HG03060 (cell line): ENCODE data around the gene EN2.
"Not testable (repeated sequence)": the region's sequence is repeated elsewhere in the genome, so short reads cannot be mapped to it uniquely, and the experiment has no call there.

ENCODE experiments used
- ATAC-seq: cut with Tn5 transposase; IDR thresholded peaks from one replicate; pipeline ENCODE4 v1.9.1; 2021; ENCODE audit warnings: low read depth, moderate number of reproducible peaks; ENCODE audit not compliant: unreplicated experiment

The EN2 gene

DNA sequence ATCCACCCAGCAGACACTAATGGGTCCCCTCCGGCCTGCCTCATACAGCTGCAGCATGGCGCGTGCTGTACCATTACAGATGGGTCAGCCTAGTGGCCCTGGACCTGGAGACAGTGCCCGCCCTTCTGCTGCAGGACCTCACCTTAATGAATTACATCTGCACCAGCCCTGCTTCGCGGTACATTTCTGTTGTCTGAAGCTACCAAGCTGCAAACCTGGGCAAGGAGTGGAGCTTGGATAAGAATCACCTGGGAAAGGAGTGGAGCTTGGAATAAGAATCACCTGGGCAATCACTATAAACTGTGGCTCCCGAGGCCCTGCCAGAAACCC lies 33.0 kb upstream of the EN2 start:
- no peak for ATAC-seq

DNA sequence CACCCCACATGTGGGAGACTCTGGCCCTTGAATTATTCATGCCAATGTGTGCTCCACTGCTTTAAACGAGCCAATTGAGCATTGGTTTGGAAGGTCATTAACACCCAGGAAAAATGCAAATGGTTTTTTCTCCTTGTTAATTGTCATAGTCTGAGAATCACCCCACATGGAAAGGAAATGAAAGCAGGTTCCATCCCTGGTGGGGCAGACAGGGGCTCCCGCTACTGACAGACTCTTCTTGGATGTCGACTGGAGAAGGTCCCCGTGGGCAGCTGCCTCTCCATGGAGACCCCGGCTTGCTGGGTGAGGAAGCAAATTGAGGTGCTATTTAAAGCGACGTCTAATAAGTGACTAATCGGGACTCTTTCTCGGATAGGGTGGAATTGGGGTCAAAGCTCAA lies 32.0 kb upstream of the EN2 start:
- no peak for ATAC-seq

DNA sequence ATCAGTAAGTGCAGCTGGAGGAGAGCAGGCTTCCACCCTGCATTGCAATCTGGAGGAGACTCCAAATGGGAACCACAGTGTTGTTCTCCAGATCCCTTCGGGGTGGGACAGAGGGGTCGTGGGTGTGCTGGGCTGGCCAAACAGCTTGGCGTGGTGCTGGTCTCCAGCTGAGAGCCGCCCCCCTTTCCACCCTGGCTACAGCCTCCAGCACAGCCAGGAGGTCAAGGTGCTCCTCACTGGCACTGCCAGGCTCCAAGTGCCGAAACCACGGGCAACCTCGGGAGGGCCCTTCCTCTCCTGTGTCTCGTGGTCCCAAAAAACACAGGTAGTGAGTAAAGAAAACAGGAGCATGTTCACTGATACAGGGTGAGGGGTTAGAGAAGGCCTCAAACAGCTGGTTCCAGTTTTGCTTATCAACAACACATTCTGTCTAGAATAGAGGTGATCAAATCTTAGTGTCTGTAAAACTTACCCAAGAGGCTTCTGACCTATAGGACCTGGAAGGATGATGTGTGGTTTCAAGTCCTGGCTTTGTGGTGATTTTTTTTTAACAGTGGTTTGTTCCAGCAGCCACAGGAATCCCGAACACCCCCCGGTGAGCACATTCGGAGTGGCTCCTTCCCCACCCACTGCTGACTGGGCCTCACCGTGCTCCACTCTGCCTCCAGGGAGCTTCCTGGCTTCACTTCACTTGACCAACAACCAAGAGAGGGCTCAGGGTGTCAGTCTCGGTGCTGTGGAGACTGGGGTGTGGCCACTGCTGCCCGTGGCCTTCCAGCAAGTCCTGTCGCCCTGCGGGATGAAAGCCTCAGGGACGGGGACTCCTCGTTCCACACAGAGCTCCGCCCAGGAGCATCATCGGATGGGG lies 31.2 kb upstream of the EN2 start:
- ATAC-seq = no peak

DNA sequence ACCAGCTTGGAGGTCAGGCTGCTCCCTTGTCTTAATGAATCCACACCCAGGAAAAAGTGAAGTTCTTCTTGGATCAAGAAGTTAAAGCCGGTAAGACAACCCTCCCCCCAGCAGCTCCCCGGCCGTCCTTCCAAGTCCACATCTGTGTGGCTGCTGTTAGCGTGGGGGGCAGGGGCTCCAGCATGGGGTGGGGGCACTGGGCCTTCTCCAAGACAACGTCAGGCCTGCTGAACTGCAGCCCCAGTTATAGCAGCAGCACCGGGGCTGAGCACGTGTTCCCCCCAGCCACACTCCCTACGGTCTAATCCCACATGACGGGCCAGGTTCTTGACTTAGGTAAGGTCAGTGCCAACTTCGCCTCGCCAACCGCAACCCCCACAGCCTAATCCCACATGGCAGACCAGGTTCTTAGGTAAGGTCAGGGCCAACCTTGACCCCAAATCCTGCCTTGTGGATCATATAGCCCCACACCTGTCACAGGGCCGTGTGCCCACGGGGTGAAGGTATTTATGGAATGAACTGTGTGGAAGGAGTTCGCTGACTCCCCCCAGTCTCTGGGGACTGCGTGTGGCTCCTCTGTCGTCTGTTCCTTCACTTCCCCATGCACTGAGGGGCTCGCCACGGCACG lies 30.4 kb upstream of the EN2 start:
- ATAC-seq = no peak

DNA sequence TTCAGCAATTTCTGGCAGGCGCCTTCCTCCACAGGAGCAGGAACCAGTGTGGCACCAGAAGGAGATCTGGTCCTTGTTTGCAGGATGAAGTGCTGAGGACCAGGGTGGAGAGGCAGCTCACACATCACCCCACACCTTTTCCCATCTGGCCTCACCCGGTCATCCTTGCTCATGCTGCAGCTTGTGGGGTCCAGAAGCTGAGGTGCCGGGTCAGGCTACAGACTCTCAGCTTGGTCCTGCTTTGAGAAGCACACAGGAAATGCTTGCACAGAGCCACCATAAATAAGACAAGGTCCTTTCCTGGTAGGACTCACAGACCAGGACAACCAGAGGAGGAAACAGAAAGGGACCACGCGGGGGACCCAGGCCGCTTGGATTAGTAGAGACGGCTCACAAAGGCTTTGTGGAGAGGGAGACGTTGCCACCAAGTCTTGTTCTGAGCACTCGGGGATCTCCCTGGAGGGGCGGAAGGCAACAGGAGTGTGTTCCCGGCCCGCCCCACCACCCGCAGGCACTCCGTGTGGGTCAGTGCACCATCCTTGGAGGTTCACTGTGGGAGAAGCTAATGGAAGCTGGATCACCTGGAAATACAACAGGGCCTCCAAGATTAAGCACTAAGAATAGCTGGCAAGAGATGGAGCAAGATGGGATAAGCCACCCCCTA lies 29.6 kb upstream of the EN2 start:
- ATAC-seq = no peak

DNA sequence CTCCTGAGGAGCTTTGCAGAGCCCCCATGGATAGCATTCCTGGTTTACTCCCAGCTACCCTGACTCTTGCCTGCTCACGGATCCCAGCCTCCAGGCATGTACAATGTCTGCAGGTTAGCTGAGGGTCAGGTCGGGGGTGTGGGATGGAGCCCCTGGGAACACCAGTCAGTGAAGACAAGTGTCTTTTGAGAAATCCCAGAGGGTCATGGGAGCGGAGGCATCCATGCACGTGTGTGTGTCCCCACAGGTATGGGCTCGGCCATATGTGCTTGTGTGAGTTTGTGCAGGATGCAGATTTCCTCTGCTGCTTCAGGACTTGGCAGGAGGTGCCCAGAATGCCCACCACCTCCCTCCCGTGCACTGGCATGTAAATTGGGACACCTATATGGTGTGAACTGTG lies 28.3 kb upstream of the EN2 start:
- no peak for ATAC-seq

DNA sequence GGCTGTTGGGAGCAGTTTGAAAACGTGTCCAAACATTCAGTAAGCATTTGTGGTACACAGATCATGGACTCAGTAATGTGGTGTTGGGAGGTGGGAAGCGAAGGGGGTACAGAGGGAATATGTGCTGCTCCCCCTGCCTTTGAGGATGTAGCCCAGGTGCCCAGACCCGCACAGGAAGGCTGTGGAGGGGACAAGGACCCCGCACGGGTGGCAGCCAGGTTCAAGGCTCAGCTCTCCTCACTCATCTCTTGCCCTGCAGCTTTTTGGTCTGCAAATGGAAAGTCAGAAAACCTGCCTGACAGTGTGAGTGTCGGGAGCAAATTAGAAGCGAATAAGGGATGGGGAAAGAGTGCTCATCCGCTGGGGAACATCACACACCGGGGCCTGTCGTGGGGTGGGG lies 27.3 kb upstream of the EN2 start:
- no peak for ATAC-seq

DNA sequence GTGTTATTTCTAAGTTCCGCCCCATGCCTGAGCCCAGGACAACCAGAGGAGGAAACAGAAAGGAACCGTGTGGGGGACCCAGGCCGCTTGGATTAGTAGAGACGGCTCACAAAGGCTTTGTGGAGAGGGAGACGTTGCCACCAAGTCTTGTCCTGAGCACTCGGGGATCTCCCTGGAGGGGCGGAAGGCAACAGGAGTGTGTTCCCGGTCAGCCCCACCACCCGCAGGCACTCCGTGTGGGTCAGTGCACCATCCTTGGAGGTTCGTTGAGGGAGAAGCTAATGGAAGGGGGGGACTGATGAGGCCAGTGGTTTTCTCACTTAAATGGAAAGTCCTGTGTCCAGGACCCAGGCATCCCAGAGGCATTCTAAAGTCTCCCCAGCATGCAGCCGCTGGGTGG lies 26.7 kb upstream of the EN2 start:
- ATAC-seq = no peak

DNA sequence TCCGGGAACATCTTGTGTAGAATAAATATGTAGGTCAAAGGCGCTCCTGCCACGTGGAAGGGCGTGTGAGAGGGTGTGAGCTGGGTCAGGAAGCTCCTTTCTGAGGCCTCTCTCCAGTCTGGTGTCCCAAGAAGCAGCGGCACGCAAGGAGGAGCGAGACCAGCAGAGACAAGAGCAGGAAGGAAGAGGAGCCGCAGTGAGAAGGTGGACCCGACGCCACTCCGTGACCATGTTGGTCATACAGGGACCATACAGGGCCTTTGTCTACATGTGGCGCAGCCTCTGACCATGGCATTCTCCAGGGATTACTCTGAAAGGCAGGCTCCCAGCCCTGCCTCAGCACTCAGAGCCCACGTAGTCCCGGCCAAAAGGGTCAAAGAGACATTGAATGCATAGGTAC lies 26.2 kb upstream of the EN2 start:
- ATAC-seq = no peak

DNA sequence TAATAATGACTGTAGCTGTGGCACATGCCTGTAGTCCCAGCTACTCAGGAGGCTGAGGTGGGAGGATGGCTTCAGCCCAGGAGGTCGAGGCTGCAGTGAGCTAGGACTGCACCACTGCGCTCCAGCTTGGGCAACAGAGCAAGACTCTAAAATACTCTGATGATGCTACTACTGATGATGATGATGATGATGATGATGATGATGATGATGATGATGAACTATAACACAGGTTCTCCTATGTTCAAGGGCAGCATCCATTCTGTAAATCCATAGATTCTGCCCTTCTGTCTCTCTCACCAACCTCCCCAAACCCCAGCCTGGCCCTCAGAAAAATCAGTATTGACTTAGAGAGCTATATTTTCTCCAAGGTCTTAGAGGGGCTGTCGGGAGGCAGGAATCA lies 22.8 kb upstream of the EN2 start:
- no peak for ATAC-seq

DNA sequence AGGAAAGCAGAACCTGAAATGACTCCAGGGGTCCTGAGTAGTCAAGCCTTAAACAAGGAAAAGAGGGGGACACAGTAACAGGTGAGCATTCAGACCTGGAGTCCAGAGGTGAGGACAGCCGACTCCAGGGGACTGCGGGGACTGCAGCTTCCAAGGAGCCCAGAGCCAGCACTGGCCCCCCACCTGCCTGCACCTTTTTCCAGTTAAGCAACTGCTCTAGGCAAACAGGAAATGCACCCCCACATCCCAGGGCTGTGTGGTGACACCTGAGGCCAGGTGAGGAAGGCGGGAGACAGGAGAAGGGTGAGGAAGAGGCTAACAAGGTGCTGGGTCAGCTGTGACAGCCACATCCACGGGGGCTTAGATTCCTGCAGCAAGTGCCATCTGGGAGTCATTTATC lies 20.1 kb upstream of the EN2 start:
- ATAC-seq = no peak

DNA sequence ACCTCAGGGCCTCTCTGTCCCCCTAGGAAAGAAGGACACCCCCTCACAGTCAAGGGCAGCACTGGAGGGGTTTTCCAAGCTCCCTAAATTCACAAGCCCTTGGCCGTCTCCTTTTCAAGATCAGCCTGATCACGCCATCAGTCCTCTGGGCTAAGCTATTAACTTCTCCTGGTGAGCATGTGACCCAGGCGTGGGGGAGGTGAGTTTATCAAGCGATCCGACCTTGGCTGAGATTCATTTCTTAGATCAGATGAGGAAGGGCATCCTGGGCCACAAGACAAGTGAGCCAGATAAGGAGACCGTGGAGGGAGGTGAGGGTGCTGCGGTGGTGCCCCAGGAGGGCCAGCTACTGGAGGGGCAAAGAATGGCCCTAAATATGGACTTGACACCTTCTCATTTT lies 19.2 kb upstream of the EN2 start:
- ATAC-seq = no peak

DNA sequence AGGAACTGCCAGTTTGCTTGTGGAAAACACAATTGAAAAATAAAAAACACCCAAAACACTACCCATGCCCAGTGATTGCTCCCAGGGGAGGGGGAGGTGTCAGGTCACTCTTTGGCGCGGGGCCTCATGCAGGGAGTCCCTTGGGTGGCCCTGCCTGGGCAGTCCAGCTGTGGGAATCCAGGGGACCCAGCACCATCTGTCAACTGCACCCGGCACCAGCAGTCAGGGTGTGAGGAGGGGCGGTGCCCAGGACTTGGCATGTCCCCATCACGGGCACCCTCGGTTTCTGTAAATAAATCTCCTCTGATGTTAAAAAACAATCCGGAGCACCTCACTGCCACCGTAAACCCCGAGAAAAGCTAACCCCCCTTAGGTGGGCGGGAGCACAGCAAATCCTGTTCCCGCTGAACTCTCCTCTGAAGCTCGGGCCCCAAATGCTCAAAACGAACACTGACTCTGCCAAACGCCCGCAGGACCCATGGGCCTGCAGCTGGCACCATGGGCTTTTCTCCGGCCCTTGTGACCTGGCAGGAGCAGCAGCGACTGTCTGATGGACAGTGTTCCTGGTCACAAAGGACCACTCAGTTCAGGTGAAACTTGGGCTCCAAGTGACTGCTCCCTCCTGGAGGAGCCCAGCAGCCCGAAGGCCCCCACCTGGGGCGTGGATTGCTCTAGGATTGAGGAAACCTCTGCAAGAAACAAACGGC lies 18.5 kb upstream of the EN2 start:
- ATAC-seq = no peak

DNA sequence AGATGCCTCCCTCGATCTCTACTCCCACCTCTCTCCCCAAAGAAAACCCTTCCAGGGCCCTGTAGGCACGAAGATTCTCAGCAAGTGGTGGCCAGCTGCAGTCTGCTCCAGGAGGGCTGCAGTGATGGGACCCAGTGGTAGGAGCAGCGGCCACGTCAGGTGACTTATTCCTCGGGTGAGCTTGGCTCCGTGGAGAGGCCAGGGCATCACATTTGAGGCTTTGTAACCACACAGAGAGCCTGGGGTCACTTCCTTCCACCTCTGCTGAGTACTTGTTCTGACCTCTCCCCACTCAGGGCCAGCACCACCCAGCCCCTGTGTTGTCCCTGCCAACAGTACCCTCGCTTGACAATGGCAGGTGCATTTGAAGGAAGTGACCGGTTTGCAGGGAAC lies 17.9 kb upstream of the EN2 start:
- no peak for ATAC-seq

DNA sequence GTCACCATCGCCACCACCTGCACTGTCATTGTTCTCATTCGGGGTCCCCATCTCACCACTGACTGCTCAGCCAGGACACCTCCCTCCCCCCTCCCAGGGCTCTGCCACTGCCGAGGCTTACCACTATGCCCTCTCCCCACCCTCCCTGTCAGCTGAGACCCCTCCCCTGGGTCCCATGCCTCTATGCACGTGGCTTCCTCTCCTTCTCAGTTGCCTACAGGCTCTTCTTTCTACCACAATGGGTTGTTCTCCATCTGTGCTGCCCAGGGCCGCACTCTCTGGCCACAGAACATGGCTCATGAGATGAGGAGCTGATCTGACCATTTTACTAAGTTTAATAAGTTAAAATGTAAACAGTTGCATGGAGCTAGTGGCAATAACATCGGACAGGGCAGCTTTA lies 16.1 kb upstream of the EN2 start:
- no peak for ATAC-seq

DNA sequence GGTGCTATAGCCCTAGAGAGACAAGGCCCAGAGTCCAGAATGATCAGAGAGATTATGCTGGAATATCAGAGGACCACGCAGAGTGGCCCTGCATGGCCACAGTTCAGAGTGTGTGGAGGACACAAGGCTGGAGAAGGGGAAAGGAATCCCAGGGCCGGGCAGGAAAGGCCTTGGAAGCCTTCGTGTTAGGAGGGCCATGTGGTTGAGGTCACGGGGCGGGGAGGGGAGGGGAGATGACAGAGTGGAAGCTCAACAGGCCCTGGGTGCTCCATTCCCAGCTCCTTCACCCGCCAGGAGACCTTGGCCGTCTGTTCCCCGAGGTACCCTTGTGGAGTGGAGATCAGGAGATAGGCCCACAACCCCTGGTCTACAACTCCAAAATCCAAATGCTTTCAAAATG lies 13.2 kb upstream of the EN2 start:
- no peak for ATAC-seq

DNA sequence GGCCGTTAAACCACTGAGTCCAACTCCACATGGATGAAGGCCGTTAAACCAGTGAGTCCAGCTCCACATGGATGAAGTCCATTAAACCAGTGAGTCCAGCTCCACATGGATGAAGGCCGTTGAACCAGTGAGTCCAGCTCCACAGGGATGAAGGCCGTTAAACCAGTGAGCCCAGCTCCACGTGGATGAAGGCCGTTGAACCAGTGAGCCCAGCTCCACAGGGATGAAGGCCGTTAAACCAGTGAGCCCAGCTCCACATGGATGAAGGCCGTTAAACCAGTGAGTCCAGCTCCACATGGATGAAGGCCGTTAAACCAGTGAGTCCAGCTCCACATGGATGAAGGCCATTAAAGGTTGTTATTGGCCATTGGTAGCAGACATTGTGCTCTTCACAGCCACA lies 12.3 kb upstream of the EN2 start:
- not testable (repeated sequence) for ATAC-seq

DNA sequence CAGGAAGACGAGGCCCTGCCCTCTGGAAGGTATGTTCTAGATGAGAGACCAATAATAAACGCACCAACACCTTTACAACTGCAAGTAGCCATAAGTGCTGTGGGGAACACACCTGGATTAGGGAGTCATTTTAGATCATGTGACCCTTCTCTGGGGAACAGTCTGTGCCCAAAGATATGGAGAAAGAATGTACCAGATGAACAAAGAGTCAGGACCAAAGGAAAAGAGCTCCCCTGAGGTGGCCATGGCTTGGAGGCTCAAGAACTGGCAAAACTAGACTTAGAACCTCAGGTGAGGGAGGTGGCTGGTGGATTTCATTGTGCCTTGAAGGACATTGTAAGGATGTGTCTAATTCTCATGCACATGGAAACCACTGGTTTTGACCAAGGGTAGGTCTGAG lies 10.3 kb upstream of the EN2 start:
- ATAC-seq = no peak

DNA sequence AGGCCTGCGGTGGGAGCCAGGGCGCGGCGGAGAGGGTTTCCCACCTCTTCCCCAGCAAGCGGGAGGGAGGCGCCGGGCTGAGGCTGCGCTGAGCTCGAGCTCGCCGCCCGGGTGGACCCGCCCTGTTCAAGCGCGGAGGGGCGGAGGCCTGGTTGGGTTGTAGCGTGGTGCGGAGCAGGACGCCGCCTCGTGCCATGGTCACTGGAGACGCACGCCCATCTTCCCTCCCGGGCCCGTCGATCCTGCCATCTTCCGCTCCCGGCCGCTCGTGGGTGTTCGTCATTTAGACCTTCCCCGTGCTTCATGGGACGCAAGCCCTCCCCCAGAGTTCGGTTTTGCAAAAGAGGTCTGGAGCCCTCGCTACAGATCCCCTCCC lies 9.3 kb upstream of the EN2 start:
- ATAC-seq = no peak

DNA sequence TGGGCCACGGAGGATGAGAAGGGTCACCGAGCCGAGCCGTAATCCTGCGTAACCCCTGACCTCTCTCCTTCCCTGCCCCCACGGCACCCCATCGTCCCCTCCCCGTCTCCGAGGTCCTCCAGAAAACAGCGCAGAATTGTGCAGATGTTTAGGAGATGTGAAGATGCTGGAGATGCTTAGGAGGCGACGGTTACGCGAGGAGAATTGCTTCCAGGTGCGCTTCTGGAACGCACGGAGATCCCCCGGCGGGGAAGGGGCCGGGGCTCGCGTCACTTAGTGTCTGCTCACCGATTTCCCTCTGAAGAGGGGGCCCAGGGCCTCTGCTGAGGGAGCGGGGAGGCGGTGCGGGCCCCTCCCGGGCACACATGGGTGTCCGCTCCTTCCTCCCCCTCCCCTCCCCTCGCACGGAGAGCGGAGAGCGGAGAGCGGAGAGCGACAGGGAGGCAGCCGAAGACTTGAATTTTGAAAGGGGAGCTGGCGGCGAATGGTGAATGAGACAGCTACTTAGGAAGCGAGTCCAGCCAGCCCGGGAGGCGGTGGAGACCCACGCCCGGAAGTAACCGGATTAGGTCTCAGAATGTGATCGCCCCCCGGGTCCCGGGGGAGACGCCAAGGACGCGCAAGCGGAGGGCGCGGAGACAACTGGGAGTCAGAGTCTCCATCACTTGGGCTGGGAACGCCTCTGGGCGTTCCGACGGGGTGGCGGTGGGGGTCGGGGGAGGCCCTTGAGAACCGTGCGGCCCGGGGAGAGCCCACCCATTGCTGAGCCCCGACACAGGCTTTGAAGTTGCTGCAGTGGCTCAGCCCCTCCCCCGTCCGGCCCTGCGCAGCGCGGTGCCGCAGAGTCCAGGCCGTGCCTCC lies 8.7 kb upstream of the EN2 start:
- ATAC-seq = no peak
